ENCODE measurements around the gene SPTBN5. TPM values are rescaled to one million over a fixed set of nuclear protein-coding genes. Genes with fewer than 3 reads are reported as not detected.

SPTBN5 gene
- total RNA-seq, 1 donor from 2014 or later, result 2.6 TPM

DNA sequence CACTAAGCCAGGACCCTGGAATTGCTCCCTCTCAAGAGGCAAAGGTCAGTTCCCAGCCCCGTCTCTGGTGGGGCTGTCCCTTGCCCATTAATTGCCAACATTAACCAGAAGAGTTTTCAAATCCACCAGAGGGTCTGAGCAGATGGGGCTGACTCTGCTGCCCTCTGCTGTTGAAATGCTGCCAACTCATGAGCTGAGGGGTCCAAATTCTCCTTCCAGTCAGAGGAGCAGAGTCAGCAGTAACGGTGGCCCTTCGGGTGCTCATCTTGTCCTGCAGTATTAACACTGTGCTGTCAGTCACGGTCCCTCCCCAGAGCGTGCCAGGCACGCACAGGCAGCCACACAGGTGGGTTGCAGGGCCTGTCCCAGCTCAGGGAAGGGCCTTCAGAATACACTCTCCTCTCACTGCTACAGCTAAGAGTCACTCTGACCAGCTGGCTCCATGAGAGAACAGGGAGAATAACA, 10.7 kb upstream of the SPTBN5 start:
- DNase-seq (ENCODE audit: low read depth in 2 of 2), result peak; percentile 68 to 78

GRCh38 chr15:41903782-41904181, 9.9 kb upstream of the SPTBN5 start:
- DNase-seq (ENCODE audit: low read depth in 2 of 2), result no peak

GRCh38 chr15:41901431-41901830, 7.6 kb upstream of the SPTBN5 start:
- no peak for DNase-seq (ENCODE audit: low read depth in 2 of 2)

- DNase-seq (ENCODE audit: low read depth in 2 of 2), result no peak
These were observed 6.9 kb upstream of the SPTBN5 start for GRCh38 chr15:41900526-41901380.

DNA sequence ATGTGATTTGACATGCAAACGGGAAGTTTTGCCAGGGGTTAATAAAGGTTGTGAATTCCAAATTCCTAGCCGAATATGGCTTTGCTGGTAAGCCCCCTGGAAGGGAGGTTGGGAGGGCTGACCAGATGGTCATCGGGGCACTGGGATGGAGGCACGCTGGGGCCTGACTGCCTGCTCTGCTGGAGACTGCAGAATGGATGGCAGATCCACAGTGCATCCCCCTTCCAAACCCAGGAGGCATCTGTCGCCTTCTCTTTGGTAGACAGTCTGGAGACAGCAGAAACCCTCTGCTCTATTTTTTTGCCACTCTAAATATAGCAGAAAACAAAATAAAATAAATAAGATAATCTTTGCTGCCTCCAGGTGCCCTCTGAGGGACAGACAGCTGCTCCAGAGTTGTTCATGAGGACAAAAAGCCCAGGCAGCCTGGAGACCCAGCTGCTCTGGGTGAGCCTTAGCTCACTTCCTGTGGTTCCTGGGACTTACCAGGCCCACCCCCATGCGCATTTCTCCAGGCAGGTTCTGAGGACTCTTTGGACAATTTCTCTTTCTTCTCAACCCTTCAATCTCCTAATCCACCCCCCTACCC, 6.1 kb upstream of the SPTBN5 start:
- no peak for DNase-seq (ENCODE audit: low read depth in 2 of 2)

- no peak for DNase-seq (ENCODE audit: low read depth in 2 of 2)
These were observed 3.5 kb upstream of the SPTBN5 start for GRCh38 chr15:41897363-41897799.

GRCh38 chr15:41896566-41896965, 2.7 kb upstream of the SPTBN5 start:
- no peak for DNase-seq (ENCODE audit: low read depth in 2 of 2)

DNA sequence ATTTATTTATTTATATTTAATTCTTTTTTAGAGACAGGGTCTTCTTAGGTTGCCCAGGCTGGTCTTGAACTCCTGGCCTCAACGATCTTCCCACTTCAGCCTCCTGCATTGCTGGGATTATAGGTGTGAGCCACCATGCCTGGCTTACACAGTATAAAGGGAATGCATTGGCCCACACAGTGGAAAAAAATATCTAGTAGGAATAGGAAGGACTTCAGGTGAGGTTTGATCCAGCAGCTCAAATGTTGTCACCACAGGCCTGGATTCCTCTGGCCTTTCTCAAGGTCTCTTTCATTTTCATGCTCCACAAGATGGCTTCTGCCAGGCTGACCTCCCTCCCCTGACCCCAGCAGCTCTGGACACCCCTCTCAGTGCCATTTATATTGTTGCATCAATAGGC, 2.1 kb upstream of the SPTBN5 start:
- no peak for DNase-seq (ENCODE audit: low read depth in 2 of 2)

GRCh38 chr15:41895491-41895890, 1.6 kb upstream of the SPTBN5 start:
- no peak for DNase-seq (ENCODE audit: low read depth in 2 of 2)

- peak; percentile 73 to 91 for DNase-seq (ENCODE audit: low read depth in 2 of 2)
These were observed 1.1 kb upstream of the SPTBN5 start for GRCh38 chr15:41894791-41895463.

GRCh38 chr15:41894251-41894790, 468 bp upstream of the SPTBN5 start:
- no peak for DNase-seq (ENCODE audit: low read depth in 2 of 2)

GRCh38 chr15:41892621-41893421, 1.0 kb downstream of the SPTBN5 start:
- DNase-seq (ENCODE audit: low read depth in 2 of 2), result no peak

DNA sequence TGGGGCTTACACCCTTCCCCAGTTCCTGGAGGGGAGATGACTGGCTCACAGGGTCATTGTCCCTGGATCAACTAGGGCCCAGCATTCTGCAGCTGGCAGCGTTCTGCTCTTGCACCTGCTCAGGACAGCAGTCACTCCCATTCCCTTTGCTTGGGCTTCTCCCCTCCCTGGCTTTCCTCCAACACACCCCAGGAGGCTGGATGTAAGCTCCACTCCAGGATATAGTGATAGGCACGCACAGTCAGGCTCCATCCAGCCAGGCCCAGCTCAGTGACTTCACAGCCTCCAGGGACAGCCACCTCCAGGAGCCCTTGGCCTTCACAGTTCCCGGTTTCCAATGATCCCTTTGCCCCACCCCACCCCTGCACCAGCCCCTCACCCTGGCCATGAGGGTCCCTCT, 1.9 kb downstream of the SPTBN5 start:
- no peak for DNase-seq (ENCODE audit: low read depth in 2 of 2)

- no peak for DNase-seq (ENCODE audit: low read depth in 2 of 2)
These were observed 2.6 kb downstream of the SPTBN5 start for GRCh38 chr15:41891226-41891625.

DNA sequence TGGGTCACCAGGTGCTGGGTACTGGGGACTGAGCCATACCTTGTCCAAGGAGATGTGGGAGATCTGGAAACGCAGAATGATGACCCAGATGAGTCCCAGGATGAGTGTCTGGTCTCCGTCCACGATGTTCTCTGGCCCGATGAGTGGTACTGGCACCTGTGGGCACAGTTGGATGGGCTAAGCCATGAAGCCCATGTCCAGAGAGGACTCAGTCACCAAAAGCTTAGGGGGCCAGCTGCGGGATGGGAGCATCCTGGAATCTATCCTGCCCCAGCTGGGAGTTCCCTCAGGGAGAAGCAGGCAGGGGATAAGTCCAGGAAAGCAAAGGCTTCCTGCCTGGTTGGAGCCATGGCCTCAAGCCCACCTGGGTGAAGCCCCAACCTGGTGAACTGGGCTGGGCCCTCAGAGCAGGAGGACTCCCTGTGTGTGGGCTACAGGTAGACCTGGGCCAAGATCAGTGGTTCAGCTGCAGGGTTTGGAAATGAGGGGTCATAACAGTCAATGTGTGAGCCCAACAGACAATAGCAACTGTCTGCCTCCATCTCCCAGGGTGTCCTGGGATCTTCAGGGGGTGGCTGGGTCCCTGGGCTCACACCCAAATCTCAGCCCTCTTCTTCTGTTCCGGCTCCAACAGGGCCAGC, 3.7 kb downstream of the SPTBN5 start:
- no peak for DNase-seq (ENCODE audit: low read depth in 2 of 2)

- no peak for DNase-seq (ENCODE audit: low read depth in 2 of 2)
These were observed 5.1 kb downstream of the SPTBN5 start for GRCh38 chr15:41888662-41889253.

GRCh38 chr15:41887893-41888292, 6.0 kb downstream of the SPTBN5 start:
- no peak for DNase-seq (ENCODE audit: low read depth in 2 of 2)

GRCh38 chr15:41887161-41887560, 6.7 kb downstream of the SPTBN5 start:
- DNase-seq (ENCODE audit: low read depth in 2 of 2), result no peak

DNA sequence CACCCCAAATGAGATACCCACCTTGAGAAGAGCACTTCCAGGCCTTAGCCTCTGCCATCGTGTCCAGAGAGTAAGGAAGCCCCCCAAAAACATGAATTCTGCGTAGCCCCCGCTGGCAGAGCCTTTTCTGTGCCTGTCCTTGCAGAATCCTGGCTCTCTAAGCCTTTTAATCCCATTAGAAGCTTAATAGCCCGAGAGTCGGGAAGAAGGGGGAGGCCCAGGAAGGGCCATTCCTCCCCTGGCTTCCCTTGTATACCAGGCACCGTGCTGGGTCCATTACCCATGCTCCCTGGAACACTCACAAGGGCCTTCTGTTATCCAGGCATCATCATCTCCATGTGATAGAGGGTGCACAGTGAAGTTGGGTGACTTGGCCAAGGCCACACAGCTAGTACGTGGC, 7.1 kb downstream of the SPTBN5 start:
- no peak for DNase-seq (ENCODE audit: low read depth in 2 of 2)

DNA sequence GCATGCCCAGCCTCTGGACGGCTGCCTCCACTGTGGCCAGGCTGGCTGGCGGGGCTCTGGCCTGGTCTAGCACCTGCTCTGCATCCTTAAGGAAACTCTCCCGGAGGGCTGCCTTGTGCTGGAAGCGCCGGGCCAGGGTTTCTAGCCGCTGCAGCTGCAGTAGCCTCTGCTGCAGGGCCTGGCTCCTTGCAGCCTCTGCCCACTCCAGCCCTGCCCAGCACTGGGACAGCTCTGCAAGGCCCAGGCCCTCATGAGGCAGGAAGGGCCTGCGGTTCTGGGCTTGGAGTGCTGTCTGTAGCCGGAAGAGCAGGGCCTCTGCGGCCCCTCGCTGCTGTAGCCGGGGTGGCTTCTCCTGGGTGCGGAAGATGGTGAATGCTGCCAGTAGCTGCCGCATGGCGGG, 8.0 kb downstream of the SPTBN5 start:
- DNase-seq (ENCODE audit: low read depth in 2 of 2), result no peak
